SK-N-SH treated with all-trans-retinoic acid at 6 μM for 48 hours (cell line): ENCODE data around the gene TTC8.

ENCODE experiments used
- ATAC-seq: fragments of 200-7000 bp; cut with Tn5 transposase; 3 replicates; pipeline ENCODE4 v1.9.1; 2020; ENCODE audit warnings: mild to moderate bottlenecking, moderate library complexity
- BACH2 ChIP-seq: fragments of 250-450 bp; sonication (Bioruptor Pico); IDR thresholded peaks from 2 replicates; pipeline ENCODE4 v1.9.0; 2021; ENCODE audit warnings: mild to moderate bottlenecking, borderline replicate concordance
- CSDC2 ChIP-seq: fragments of 250-450 bp; sonication (Bioruptor Pico); IDR thresholded peaks from 2 replicates; pipeline ENCODE4 v1.5.0; 2020; ENCODE audit warnings: mild to moderate bottlenecking, moderate library complexity
- ESRRG ChIP-seq: fragments of 250-450 bp; sonication (Bioruptor Pico); IDR thresholded peaks from 2 replicates; pipeline ENCODE4 v1.6.1; 2021; ENCODE audit warnings: mild to moderate bottlenecking
- GLIS3 ChIP-seq: fragments of 250-450 bp; sonication (Bioruptor Pico); IDR thresholded peaks from 2 replicates; pipeline ENCODE4 v1.5.0; 2020; ENCODE audit warnings: mild to moderate bottlenecking, moderate library complexity
- ISL1 ChIP-seq: fragments of 250-450 bp; sonication (Bioruptor Pico); IDR thresholded peaks from 2 replicates; pipeline ENCODE4 v2.1.2; 2022; ENCODE audit warnings: mild to moderate bottlenecking, moderate library complexity
- OSR1 ChIP-seq: fragments of 250-450 bp; sonication (Bioruptor Pico); IDR thresholded peaks from 2 replicates; pipeline ENCODE4 v1.8.0; 2022; ENCODE audit warnings: moderate library complexity, mild to moderate bottlenecking, inconsistent platforms
- SNAI2 ChIP-seq: fragments of 250-450 bp; sonication (Bioruptor Pico); IDR thresholded peaks from 2 replicates; pipeline ENCODE4 v1.5.0; 2020; ENCODE audit warnings: mild to moderate bottlenecking, moderate library complexity
- TCF4 ChIP-seq: fragments of 250-450 bp; sonication (Bioruptor Pico); IDR thresholded peaks from 2 replicates; pipeline ENCODE4 v1.8.0; 2021; ENCODE audit warnings: mild to moderate bottlenecking, moderate library complexity, borderline replicate concordance
- TOX ChIP-seq: fragments of 250-450 bp; sonication (Bioruptor Pico); IDR thresholded peaks from 2 replicates; pipeline ENCODE4 v1.8.0; 2021; ENCODE audit warnings: mild to moderate bottlenecking, moderate library complexity, borderline replicate concordance
- ZC3H10 ChIP-seq: fragments of 250-450 bp; sonication (Bioruptor Pico); IDR thresholded peaks from 2 replicates; pipeline ENCODE4 v1.5.1; 2021; ENCODE audit warnings: mild to moderate bottlenecking, moderate library complexity
- ZFP30 ChIP-seq: fragments of 450-650 bp; formaldehyde crosslinking; IDR thresholded peaks from 2 replicates; pipeline ENCODE4 v1.5.0; 2022; ENCODE audit warnings: mild to moderate bottlenecking, moderate library complexity
- ZNF565 ChIP-seq: fragments of 450-650 bp; formaldehyde crosslinking; conservative IDR thresholded peaks from 2 replicates; pipeline ENCODE4 v1.5.0; 2020; ENCODE audit warnings: low read depth, mild to moderate bottlenecking, moderate library complexity
- ZNF8 ChIP-seq: fragments of 450-650 bp; formaldehyde crosslinking; IDR thresholded peaks from 2 replicates; pipeline ENCODE4 v1.5.0; 2020; ENCODE audit warnings: mild to moderate bottlenecking, moderate library complexity
- TF ChIP-seq, protein P1 (sequence below): fragments of 250-450 bp; sonication (Bioruptor Pico); IDR thresholded peaks from 2 replicates; pipeline ENCODE4 v1.8.0; 2020; ENCODE audit warnings: mild to moderate bottlenecking, moderate library complexity, borderline replicate concordance
- TF ChIP-seq, protein P2 (sequence below): fragments of 250-450 bp; sonication (Bioruptor Pico); IDR thresholded peaks from 2 replicates; pipeline ENCODE4 v1.5.1; 2021; ENCODE audit warnings: mild to moderate bottlenecking, moderate library complexity
- TF ChIP-seq, protein P3 (sequence below): fragments of 250-450 bp; sonication (Bioruptor Pico); IDR thresholded peaks from 2 replicates; pipeline ENCODE4 v1.5.0; 2020; ENCODE audit warnings: mild to moderate bottlenecking, moderate library complexity
- TF ChIP-seq, protein P4 (sequence below): fragments of 250-450 bp; sonication (Bioruptor Pico); IDR thresholded peaks from 2 replicates; pipeline ENCODE4 v1.8.0; 2021; ENCODE audit warnings: low read depth, mild to moderate bottlenecking, moderate library complexity, borderline replicate concordance

TTC8 gene

GRCh38 chr14:88901991-88902390 lies 77.5 kb downstream of the TTC8 start:
- TF ChIP-seq, protein P1, sequence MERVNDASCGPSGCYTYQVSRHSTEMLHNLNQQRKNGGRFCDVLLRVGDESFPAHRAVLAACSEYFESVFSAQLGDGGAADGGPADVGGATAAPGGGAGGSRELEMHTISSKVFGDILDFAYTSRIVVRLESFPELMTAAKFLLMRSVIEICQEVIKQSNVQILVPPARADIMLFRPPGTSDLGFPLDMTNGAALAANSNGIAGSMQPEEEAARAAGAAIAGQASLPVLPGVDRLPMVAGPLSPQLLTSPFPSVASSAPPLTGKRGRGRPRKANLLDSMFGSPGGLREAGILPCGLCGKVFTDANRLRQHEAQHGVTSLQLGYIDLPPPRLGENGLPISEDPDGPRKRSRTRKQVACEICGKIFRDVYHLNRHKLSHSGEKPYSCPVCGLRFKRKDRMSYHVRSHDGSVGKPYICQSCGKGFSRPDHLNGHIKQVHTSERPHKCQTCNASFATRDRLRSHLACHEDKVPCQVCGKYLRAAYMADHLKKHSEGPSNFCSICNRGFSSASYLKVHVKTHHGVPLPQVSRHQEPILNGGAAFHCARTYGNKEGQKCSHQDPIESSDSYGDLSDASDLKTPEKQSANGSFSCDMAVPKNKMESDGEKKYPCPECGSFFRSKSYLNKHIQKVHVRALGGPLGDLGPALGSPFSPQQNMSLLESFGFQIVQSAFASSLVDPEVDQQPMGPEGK (CRISPR knock-in tag), result no peak
- TF ChIP-seq GLIS3 (CRISPR knock-in tag) (no peak), TOX (CRISPR knock-in tag) (no peak), ZC3H10 (no peak), OSR1 (CRISPR knock-in tag) (no peak), ESRRG (CRISPR knock-in tag) (no peak), ISL1 (no peak), CSDC2 (no peak), ZNF565 (CRISPR knock-in tag) (no peak), ZFP30 (no peak), SNAI2 (no peak), BACH2 (no peak)
- TF ChIP-seq, protein P2, sequence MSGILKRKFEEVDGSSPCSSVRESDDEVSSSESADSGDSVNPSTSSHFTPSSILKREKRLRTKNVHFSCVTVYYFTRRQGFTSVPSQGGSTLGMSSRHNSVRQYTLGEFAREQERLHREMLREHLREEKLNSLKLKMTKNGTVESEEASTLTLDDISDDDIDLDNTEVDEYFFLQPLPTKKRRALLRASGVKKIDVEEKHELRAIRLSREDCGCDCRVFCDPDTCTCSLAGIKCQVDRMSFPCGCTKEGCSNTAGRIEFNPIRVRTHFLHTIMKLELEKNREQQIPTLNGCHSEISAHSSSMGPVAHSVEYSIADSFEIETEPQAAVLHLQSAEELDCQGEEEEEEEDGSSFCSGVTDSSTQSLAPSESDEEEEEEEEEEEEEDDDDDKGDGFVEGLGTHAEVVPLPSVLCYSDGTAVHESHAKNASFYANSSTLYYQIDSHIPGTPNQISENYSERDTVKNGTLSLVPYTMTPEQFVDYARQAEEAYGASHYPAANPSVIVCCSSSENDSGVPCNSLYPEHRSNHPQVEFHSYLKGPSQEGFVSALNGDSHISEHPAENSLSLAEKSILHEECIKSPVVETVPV (CRISPR knock-in tag), result no peak
- TF ChIP-seq, protein P3, sequence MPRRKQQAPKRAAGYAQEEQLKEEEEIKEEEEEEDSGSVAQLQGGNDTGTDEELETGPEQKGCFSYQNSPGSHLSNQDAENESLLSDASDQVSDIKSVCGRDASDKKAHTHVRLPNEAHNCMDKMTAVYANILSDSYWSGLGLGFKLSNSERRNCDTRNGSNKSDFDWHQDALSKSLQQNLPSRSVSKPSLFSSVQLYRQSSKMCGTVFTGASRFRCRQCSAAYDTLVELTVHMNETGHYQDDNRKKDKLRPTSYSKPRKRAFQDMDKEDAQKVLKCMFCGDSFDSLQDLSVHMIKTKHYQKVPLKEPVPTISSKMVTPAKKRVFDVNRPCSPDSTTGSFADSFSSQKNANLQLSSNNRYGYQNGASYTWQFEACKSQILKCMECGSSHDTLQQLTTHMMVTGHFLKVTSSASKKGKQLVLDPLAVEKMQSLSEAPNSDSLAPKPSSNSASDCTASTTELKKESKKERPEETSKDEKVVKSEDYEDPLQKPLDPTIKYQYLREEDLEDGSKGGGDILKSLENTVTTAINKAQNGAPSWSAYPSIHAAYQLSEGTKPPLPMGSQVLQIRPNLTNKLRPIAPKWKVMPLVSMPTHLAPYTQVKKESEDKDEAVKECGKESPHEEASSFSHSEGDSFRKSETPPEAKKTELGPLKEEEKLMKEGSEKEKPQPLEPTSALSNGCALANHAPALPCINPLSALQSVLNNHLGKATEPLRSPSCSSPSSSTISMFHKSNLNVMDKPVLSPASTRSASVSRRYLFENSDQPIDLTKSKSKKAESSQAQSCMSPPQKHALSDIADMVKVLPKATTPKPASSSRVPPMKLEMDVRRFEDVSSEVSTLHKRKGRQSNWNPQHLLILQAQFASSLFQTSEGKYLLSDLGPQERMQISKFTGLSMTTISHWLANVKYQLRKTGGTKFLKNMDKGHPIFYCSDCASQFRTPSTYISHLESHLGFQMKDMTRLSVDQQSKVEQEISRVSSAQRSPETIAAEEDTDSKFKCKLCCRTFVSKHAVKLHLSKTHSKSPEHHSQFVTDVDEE (CRISPR knock-in tag), result no peak
- TF ChIP-seq, all 23 proteins: peak for 0
- no peak for ATAC-seq

GRCh38 chr14:88902850-88903249 lies 78.4 kb downstream of the TTC8 start:
- TF ChIP-seq CSDC2 (no peak), ZNF565 (CRISPR knock-in tag) (no peak)
- no peak for ATAC-seq

DNA sequence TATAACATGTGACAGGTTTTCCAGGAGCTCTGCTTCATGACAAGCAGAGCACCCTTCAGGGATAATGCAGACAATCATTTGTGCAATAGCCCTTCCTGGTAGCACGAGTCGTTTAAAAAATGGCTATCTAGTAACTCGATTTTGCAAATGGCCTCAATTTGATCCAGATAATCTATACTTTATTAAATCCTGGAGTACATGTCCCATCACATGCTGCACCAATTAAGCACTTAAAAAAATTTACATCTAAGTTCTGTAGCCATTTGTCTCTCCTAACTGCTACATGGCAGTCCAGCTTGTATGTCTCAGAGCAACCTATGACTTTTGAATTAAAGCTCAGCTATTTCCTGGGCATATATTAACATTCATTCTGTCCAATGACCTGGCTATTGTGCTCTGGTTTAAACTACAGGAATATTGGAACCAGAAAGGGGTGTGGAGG lies 79.8 kb downstream of the TTC8 start:
- ATAC-seq, result peak; percentile 52; the same call in 1 of the 3 replicates
- TF ChIP-seq, protein P3 (CRISPR knock-in tag), result peak; percentile 94
- TF ChIP-seq, protein P2 (CRISPR knock-in tag), result peak; percentile 62; the same call in 1 of the 2 replicates
- TF ChIP-seq SNAI2, result peak; percentile 45; the same call in 1 of the 2 replicates
- peak; percentile 93 for TF ChIP-seq TCF4 (CRISPR knock-in tag)
- TF ChIP-seq ISL1, result peak; percentile 58
- no peak for TF ChIP-seq ZNF8 (CRISPR knock-in tag)
- TF ChIP-seq, protein P4, sequence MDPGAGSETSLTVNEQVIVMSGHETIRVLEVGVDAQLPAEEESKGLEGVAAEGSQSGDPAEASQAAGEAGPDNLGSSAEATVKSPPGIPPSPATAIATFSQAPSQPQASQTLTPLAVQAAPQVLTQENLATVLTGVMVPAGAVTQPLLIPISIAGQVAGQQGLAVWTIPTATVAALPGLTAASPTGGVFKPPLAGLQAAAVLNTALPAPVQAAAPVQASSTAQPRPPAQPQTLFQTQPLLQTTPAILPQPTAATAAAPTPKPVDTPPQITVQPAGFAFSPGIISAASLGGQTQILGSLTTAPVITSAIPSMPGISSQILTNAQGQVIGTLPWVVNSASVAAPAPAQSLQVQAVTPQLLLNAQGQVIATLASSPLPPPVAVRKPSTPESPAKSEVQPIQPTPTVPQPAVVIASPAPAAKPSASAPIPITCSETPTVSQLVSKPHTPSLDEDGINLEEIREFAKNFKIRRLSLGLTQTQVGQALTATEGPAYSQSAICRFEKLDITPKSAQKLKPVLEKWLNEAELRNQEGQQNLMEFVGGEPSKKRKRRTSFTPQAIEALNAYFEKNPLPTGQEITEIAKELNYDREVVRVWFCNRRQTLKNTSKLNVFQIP, result no peak
- TF ChIP-seq, all 23 proteins: peak for 5
